HCT116 (cell line): ENCODE measurements around the gene CHST11. TPM values are rescaled to one million over a fixed set of nuclear protein-coding genes. Genes with fewer than 3 reads are reported as not detected.

ENCODE experiments used
- ATAC-seq: fragments of 200-7000 bp; cut with Tn5 transposase; 2 replicates; pipeline ENCODE4 v1.9.1; 2020; ENCODE audit warnings: mild to moderate bottlenecking, moderate library complexity
- BruUV-seq: library from RNA; stranded (reverse); fragments of 400-500 nt; replicated peaks from 2 replicates; lab custom pipeline; 2021; lab: Mats Ljungman, UMichigan
- CTCF ChIA-PET: fragments of 300-600 bp; sonication (Branson Sonifier 250); formaldehyde crosslinking; loops from one replicate; lab custom pipeline; 2021; ENCODE audit warnings: antibody characterized with exemption; lab: Charles Lee
- POLR2A ChIA-PET: fragments of 300-600, 350-600 bp; sonication (Branson Sonifier 250); formaldehyde crosslinking; loops from one replicate; lab custom pipeline; 2021; ENCODE audit warnings: antibody characterized with exemption; lab: Charles Lee
- RAD21 ChIA-PET, 2 experiments: fragments of 300-600 bp; sonication (Branson Sonifier 250); formaldehyde crosslinking; loops; one replicate each; lab custom pipeline; 2023; ENCODE audit warnings: low total read pairs in 2 of 2; ENCODE audit not compliant: uncharacterized antibody in 2 of 2, unreplicated experiment in 2 of 2, low non-redundant PET in 1 of 2; lab: Charles Lee
- DNase-seq: peaks from one replicate; pipeline ENCODE4 v3.0.0-alpha.2; 2010; ENCODE audit warnings: low read depth, low spot score
- H2AFZ ChIP-seq: fragments of 200-600 bp; shearing (Covaris generic), sonication (generic); 2 replicates; pipeline ENCODE4 v1.6.1; 2017; ENCODE audit warnings: low read depth, mixed run types, mixed read lengths, antibody characterized with exemption, low read length; ENCODE audit not compliant: poor library complexity, severe bottlenecking
- H3K27ac ChIP-seq: 2 replicates; pipeline ENCODE4 v1.5.1; 2012; ENCODE audit warnings: low read depth, low read length
- H3K27me3 ChIP-seq: fragments of 200-600 bp; sonication (generic); 2 replicates; pipeline ENCODE4 v1.6.1; 2016; ENCODE audit warnings: mixed run types, low read length, mixed read lengths; ENCODE audit not compliant: insufficient read depth
- H3K36me3 ChIP-seq, 2 experiments: fragments of 200-500 bp in 1 of 2; fragments of 200-600 bp in 1 of 2; sonication (Bioruptor generic) in 1 of 2; sonication (generic) in 1 of 2; 2 replicates each; pipeline versions ENCODE4 v1.5.1 to v1.6.1; 2014 to 2016; ENCODE audit warnings: low read length in 2 of 2, inconsistent platforms in 1 of 2, mixed read lengths in 1 of 2, mixed run types in 1 of 2; ENCODE audit not compliant: insufficient read depth in 2 of 2, control insufficient read depth in 1 of 2
- H3K4me1 ChIP-seq, 2 experiments: fragments of 200-600 bp in 1 of 2; sonication (generic) in 1 of 2; 2 replicates each; pipeline versions ENCODE4 v1.5.1 to v1.6.1; 2012 to 2017; ENCODE audit warnings: low read length in 2 of 2, inconsistent platforms in 1 of 2, mild to moderate bottlenecking in 1 of 2, mixed read lengths in 1 of 2, mixed run types in 1 of 2, moderate library complexity in 1 of 2; ENCODE audit not compliant: insufficient read depth in 2 of 2, control insufficient read depth in 1 of 2
- H3K4me2 ChIP-seq: fragments of 200-600 bp; sonication (generic); 2 replicates; pipeline ENCODE4 v1.6.1; 2017; ENCODE audit warnings: mixed run types, low read length, mixed read lengths
- H3K4me3 ChIP-seq, 2 experiments: fragments of 200-600 bp in 1 of 2; sonication (generic) in 1 of 2; replicated peaks in 1 of 2; 2 replicates each; pipeline ENCODE4 v1.5.1; 2011 to 2016; ENCODE audit warnings: low read length in 2 of 2, control low read depth in 1 of 2, low read depth in 1 of 2, mild to moderate bottlenecking in 1 of 2, mixed read lengths in 1 of 2, mixed run types in 1 of 2
- H3K79me2 ChIP-seq: fragments of 200-600 bp; sonication (generic); 2 replicates; pipeline ENCODE4 v1.6.1; 2017; ENCODE audit warnings: mild to moderate bottlenecking, mixed run types, low read length, moderate library complexity, mixed read lengths; ENCODE audit not compliant: insufficient read depth
- H3K9ac ChIP-seq: fragments of 200-600 bp; sonication (generic); 2 replicates; pipeline ENCODE4 v1.6.1; 2016; ENCODE audit warnings: low read length, mixed read lengths
- H3K9me2 ChIP-seq: fragments of 200-600 bp; sonication (generic), shearing (Covaris generic); 2 replicates; pipeline ENCODE4 v1.6.1; 2017; ENCODE audit warnings: mixed run types, mild to moderate bottlenecking, moderate library complexity; ENCODE audit not compliant: insufficient read depth
- H3K9me3 ChIP-seq, 2 experiments: fragments of 200-500 bp in 1 of 2; fragments of 200-600 bp in 1 of 2; sonication (Bioruptor generic) in 1 of 2; sonication (generic) in 1 of 2; 2 replicates each; pipeline ENCODE4 v1.6.1; 2014 to 2017; ENCODE audit warnings: low read length in 2 of 2, mixed read lengths in 2 of 2, inconsistent platforms in 1 of 2, low read depth in 1 of 2, mild to moderate bottlenecking in 1 of 2, mixed run types in 1 of 2, moderate library complexity in 1 of 2; ENCODE audit not compliant: control insufficient read depth in 1 of 2, insufficient read depth in 1 of 2
- H4K20me1 ChIP-seq: fragments of 200-600 bp; sonication (generic), shearing (Covaris generic); 2 replicates; pipeline ENCODE4 v1.6.1; 2017; ENCODE audit warnings: mixed run types, mild to moderate bottlenecking, moderate library complexity; ENCODE audit not compliant: insufficient read depth
- EGR1 ChIP-seq: IDR thresholded peaks from 2 replicates; pipeline ENCODE4 v1.6.1; 2012; ENCODE audit warnings: low read depth
- EZH2 ChIP-seq: fragments of 200-600 bp; sonication (generic); IDR thresholded peaks from 2 replicates; pipeline ENCODE4 v1.6.1; 2017; ENCODE audit warnings: antibody characterized with exemption, mixed run types
- YY1 ChIP-seq: IDR thresholded peaks from 2 replicates; pipeline ENCODE4 v1.6.1; 2011; ENCODE audit warnings: low read length, low read depth, moderate library complexity, mild to moderate bottlenecking; ENCODE audit not compliant: insufficient replicate concordance; ENCODE audit errors: extremely low read depth
- intact Hi-C: fragments of 100-400 bp; cut with micrococcal nuclease; formaldehyde crosslinking; loops from 2 replicates; pipeline ENCODE4 v1.10.0; 2022
- total RNA-seq: library from RNA; stranded (reverse); gene quantifications from one replicate; pipeline ENCODE4 v1.2.1, GENCODE V29; 2021; ENCODE audit not compliant: unreplicated experiment

The CHST11 gene
- total RNA-seq, 1 experiment from 2014 or later, result 10.1 TPM

GRCh38 chr12:104725610-104726009 lies 268.9 kb downstream of the CHST11 start:
- RAD21 ChIA-PET, result no interaction called here
- H4K20me1 ChIP-seq, result no peaks in the 10 kb centered on the region
- intact Hi-C loops, result no loop called here
- no peak for DNase-seq
- POLR2A ChIA-PET, result no interaction called here
- no peaks in the 10 kb centered on the region for H3K36me3 ChIP-seq
- H3K9me3 ChIP-seq, result no peaks in the 10 kb centered on the region
- CTCF ChIA-PET, result no interaction called here
- no peak overlapping the region for H3K4me2 ChIP-seq
- H3K4me1 ChIP-seq, result no peaks in the 10 kb centered on the region; a peak in 1 of 4 replicates
- no peak overlapping the region for H2AFZ ChIP-seq
- H3K27ac ChIP-seq, result no peak overlapping the region
- H3K9ac ChIP-seq, result no peak overlapping the region
- no peaks in the 10 kb centered on the region for H3K9me2 ChIP-seq
- no peak for ATAC-seq
- H3K79me2 ChIP-seq, result no peaks in the 10 kb centered on the region
- H3K4me3 ChIP-seq, result no peak overlapping the region
- BruUV-seq, result no TSS peak
- TF ChIP-seq YY1 (no peak), EZH2 (no peak)
- no peaks in the 10 kb centered on the region for H3K27me3 ChIP-seq

GRCh38 chr12:104727726-104728465 lies 271.1 kb downstream of the CHST11 start:
- CTCF ChIA-PET, result no interaction called here
- H3K27ac ChIP-seq, result no peak overlapping the region

More at GRCh38 chr12:104727726-104728465, 271.1 kb downstream of the CHST11 start:
- Histone ChIP-seq H3K9me2 (no peaks in the 10 kb centered on the region), H3K9ac (no peak overlapping the region), H3K36me3 (no peaks in the 10 kb centered on the region), H3K9me3 (no peaks in the 10 kb centered on the region), H3K4me2 (no peak overlapping the region), H3K27me3 (no peaks in the 10 kb centered on the region), H4K20me1 (no peaks in the 10 kb centered on the region), H3K4me3 (no peak overlapping the region), H2AFZ (no peak overlapping the region), H3K4me1 (no peaks in the 10 kb centered on the region), H3K79me2 (no peaks in the 10 kb centered on the region)
- ChIA-PET RAD21 (no interaction called here), POLR2A (no interaction called here)
- intact Hi-C loops, result no loop called here
- TF ChIP-seq EGR1, result no peak
- no TSS peak for BruUV-seq
- no peak for ATAC-seq
- no peak for DNase-seq
